DND-41 (cell line): ENCODE data around the gene ZBTB37.
"Not testable (repeated sequence)": the region's sequence is repeated elsewhere in the genome, so short reads cannot be mapped to it uniquely, and the experiment has no call there.

ENCODE experiments used
- ATAC-seq: fragments of 200-7000 bp; cut with Tn5 transposase; 3 replicates; pipeline ENCODE4 v1.9.1; 2021; ENCODE audit warnings: low read depth; ENCODE audit not compliant: insufficient read depth
- DNase-seq: peaks from one replicate; pipeline ENCODE4 v3.0.0-alpha.2; 2020
- H2AFZ ChIP-seq: 2 replicates; pipeline ENCODE4 v1.6.0; 2012; ENCODE audit warnings: low read depth, low read length
- H3K27ac ChIP-seq: 2 replicates; pipeline ENCODE4 v1.5.1; 2012; ENCODE audit warnings: low read length, inconsistent platforms
- H3K27me3 ChIP-seq: fragments of 200-600 bp; sonication (generic); 2 replicates; pipeline ENCODE4 v1.6.0; 2012; ENCODE audit warnings: low read length, mild to moderate bottlenecking, inconsistent platforms; ENCODE audit not compliant: insufficient read depth, poor library complexity
- H3K36me3 ChIP-seq: 2 replicates; pipeline ENCODE4 v1.5.1; 2012; ENCODE audit warnings: low read length, inconsistent platforms; ENCODE audit not compliant: insufficient read depth
- H3K4me1 ChIP-seq: 2 replicates; pipeline ENCODE4 v1.5.1; 2012; ENCODE audit warnings: mild to moderate bottlenecking, low read length; ENCODE audit not compliant: insufficient read depth
- H3K4me2 ChIP-seq: 2 replicates; pipeline ENCODE4 v1.6.0; 2012; ENCODE audit warnings: mild to moderate bottlenecking, moderate library complexity, low read length, inconsistent platforms; ENCODE audit not compliant: insufficient read depth
- H3K4me3 ChIP-seq, 2 experiments: fragments of 200-600 bp in 1 of 2; shearing (Covaris generic) in 1 of 2; 2 replicates each; pipeline ENCODE4 v1.5.1; 2012 to 2016; ENCODE audit warnings: inconsistent platforms in 2 of 2, low read length in 2 of 2, mild to moderate bottlenecking in 2 of 2, low read depth in 1 of 2, moderate library complexity in 1 of 2
- H3K79me2 ChIP-seq: 2 replicates; pipeline ENCODE4 v1.6.0; 2012; ENCODE audit warnings: low read length, inconsistent platforms; ENCODE audit not compliant: insufficient read depth
- H3K9ac ChIP-seq: 2 replicates; pipeline ENCODE4 v1.6.0; 2012; ENCODE audit warnings: low read depth, mild to moderate bottlenecking, inconsistent platforms, low read length, moderate library complexity
- H3K9me3 ChIP-seq: 2 replicates; pipeline ENCODE4 v1.5.1; 2012; ENCODE audit warnings: low read length, moderate library complexity, mild to moderate bottlenecking, inconsistent platforms; ENCODE audit not compliant: insufficient read depth, severe bottlenecking
- H4K20me1 ChIP-seq: 2 replicates; pipeline ENCODE4 v1.6.0; 2012; ENCODE audit warnings: low read length; ENCODE audit not compliant: insufficient read depth
- EZH2 ChIP-seq: IDR thresholded peaks from 3 replicates; pipeline ENCODE4 v1.6.1; 2012; ENCODE audit warnings: borderline replicate concordance, low read depth, mild to moderate bottlenecking, moderate library complexity, low read length, inconsistent platforms; ENCODE audit not compliant: severe bottlenecking
- TF ChIP-seq, protein P1 (sequence below): IDR thresholded peaks from 2 replicates; pipeline ENCODE4 v1.5.1; 2012; ENCODE audit warnings: borderline replicate concordance, low read length, moderate library complexity, mild to moderate bottlenecking; ENCODE audit not compliant: poor library complexity, severe bottlenecking; ENCODE audit errors: extremely low read depth

ZBTB37 gene

DNA sequence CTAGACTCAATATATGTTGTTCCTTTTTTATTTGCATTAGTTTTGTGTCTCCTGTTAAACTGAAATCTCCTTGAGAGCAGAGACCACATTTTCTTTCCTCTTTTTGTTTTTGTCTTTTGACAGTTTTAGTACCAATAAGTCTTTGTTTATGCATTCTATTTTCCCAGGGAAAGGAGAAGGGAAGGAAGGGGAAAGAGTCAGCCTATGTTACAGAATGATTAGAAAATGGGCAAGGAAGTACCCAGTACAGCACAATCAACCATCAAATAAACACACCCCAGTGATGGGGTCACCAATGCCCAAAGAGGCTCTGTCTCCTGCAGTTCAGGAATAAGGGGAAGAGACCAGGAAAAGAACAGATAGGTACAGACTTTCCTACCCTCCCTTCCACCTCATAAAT, 10.1 kb downstream of the ZBTB37 start:
- Histone ChIP-seq H3K27ac (no peak overlapping the region), H3K79me2 (peaks cover 2% of the 10 kb centered on the region; the same call in 1 of the 2 replicates), H3K27me3 (no peaks in the 10 kb centered on the region), H3K9ac (no peak overlapping the region), H4K20me1 (no peaks in the 10 kb centered on the region), H3K9me3 (no peaks in the 10 kb centered on the region), H3K36me3 (peaks cover 27% of the 10 kb centered on the region), H3K4me1 (peaks cover 2% of the 10 kb centered on the region; the same call in 1 of the 2 replicates), H3K4me2 (no peak overlapping the region), H3K4me3 (no peak overlapping the region), H2AFZ (no peak overlapping the region)
- no peak for DNase-seq
- TF ChIP-seq, protein P1, sequence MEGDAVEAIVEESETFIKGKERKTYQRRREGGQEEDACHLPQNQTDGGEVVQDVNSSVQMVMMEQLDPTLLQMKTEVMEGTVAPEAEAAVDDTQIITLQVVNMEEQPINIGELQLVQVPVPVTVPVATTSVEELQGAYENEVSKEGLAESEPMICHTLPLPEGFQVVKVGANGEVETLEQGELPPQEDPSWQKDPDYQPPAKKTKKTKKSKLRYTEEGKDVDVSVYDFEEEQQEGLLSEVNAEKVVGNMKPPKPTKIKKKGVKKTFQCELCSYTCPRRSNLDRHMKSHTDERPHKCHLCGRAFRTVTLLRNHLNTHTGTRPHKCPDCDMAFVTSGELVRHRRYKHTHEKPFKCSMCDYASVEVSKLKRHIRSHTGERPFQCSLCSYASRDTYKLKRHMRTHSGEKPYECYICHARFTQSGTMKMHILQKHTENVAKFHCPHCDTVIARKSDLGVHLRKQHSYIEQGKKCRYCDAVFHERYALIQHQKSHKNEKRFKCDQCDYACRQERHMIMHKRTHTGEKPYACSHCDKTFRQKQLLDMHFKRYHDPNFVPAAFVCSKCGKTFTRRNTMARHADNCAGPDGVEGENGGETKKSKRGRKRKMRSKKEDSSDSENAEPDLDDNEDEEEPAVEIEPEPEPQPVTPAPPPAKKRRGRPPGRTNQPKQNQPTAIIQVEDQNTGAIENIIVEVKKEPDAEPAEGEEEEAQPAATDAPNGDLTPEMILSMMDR, result no peak
- TF ChIP-seq EZH2, result no peak
- ATAC-seq, result no peak

DNA sequence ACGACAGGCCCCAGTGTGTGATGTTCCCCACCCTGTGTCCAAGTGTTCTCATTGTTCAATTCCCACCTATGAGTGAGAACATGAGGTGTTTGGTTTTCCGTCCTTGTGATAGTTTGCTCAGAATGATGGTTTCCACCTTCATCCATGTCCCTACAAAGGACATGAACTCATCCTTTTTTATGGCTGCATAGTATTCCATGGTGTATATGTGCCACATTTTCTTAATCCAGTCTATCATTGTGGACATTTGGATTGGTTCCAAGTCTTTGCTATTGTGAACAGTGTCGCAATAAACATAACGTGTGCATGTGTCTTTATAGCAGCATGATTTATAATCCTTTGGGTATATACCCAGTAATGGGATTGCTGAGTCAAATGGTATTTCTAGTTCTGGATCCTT, 12.9 kb downstream of the ZBTB37 start:
- H3K27ac ChIP-seq, H3K9me3 ChIP-seq, H3K9ac ChIP-seq, DNase-seq, H3K27me3 ChIP-seq, H3K4me1 ChIP-seq, H2AFZ ChIP-seq, ATAC-seq, H3K79me2 ChIP-seq, H3K4me3 ChIP-seq, H3K4me2 ChIP-seq, H4K20me1 ChIP-seq: not testable (repeated sequence)
- H3K36me3 ChIP-seq, result peaks cover 28% of the 10 kb centered on the region

DNA sequence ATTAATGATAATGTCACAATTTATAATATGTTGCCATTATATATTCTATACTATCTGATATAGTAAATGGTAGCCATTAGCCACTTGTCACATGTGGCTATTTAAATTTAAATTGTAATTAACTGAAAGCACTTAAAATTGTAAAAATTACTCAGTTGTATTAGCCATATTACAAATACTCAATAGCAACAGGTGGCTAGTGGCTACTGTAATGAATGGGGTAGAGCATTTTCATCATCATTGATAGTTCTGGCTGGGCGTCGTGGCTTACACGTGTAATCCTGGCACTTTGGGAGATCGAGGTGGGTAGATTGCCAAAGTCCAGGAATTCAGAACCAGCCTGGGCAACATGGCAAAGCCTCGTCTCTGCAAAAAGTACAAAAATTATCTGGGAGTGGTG, 16.5 kb downstream of the ZBTB37 start:
- H3K36me3 ChIP-seq, result peaks cover 29% of the 10 kb centered on the region
- TF ChIP-seq, protein P1, result no peak
- no peak for TF ChIP-seq EZH2
- H4K20me1 ChIP-seq, result no peaks in the 10 kb centered on the region

DNA sequence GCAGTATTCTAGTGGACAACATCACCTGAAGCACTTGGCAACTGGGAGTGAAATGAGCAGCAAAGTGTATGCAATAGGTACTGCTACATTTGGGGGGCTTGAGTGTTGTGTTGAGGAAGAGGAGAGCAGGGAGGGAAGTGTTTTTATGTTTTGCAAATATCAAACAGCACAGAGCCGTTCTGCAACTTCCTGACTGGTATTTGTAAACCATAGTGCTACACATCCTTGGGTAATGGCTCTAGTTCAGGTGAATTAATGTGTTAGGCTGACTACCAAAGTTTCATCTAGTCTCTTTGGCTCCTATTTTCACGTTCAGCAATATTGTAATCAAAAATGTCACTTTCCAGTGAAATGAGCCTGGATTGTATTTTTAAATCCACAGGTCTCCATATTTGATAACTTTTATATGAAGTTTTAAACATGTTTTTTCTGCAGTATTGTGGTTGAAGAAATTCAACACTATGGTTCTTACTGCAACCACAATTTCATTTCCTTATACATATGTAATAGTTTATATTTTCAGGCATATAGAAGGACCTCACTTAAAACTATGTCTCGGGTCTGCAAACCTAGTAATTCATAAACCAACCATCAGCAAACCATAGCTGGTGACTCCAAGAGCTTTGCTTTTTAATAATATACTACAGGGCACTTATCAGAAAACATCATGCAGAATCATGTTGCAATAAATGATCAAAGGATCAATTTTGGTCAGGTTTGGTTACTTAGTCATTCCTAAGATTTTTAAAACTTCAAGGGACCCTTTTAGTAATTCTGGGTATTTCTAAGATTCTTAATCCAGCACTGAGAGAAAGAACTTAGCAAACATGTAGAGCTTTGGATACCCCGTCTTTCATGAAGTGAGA, 18.8 kb downstream of the ZBTB37 start:
- no peak overlapping the region for H3K4me2 ChIP-seq
- no peak overlapping the region for H2AFZ ChIP-seq
- no peak overlapping the region for H3K27ac ChIP-seq
- no peaks in the 10 kb centered on the region for H3K9me3 ChIP-seq
- TF ChIP-seq, protein P1, result no peak
- no peak for TF ChIP-seq EZH2
- no peak overlapping the region for H3K9ac ChIP-seq
- peaks cover 29% of the 10 kb centered on the region for H3K36me3 ChIP-seq
- no peaks in the 10 kb centered on the region for H3K79me2 ChIP-seq
- no peak for ATAC-seq
- no peaks in the 10 kb centered on the region for H3K4me1 ChIP-seq
- H4K20me1 ChIP-seq, result no peaks in the 10 kb centered on the region
- H3K4me3 ChIP-seq, result no peak overlapping the region
- DNase-seq, result no peak
- no peaks in the 10 kb centered on the region for H3K27me3 ChIP-seq

More for the DNA sequence above, 16.5 kb downstream of the ZBTB37 start:
- no peak for ATAC-seq
- Histone ChIP-seq H3K9me3 (no peaks in the 10 kb centered on the region), H3K27me3 (no peaks in the 10 kb centered on the region), H3K27ac (no peak overlapping the region), H3K79me2 (no peaks in the 10 kb centered on the region), H3K4me2 (no peak overlapping the region), H3K4me1 (no peaks in the 10 kb centered on the region), H3K9ac (no peak overlapping the region), H3K4me3 (no peak overlapping the region), H2AFZ (no peak overlapping the region)
- DNase-seq, result no peak
